H9 (cell line): Measurements from ENCODE around the gene MMP24OS. TPM values are rescaled to one million over a fixed set of nuclear protein-coding genes. Genes with fewer than 3 reads are reported as not detected.

Experiments used
- DNase-seq: peaks from one replicate; pipeline ENCODE4 v3.0.0-alpha.2; 2017
- H2AFZ ChIP-seq: one replicate; pipeline ENCODE4 v1.6.1; 2013; ENCODE audit warnings: mild to moderate bottlenecking, low read length, control low read depth, moderate library complexity
- H2AK5ac ChIP-seq: 2 replicates; pipeline ENCODE4 v1.6.1; 2013; ENCODE audit warnings: low read length, control low read depth, mixed read lengths; ENCODE audit not compliant: insufficient read length
- H2BK120ac ChIP-seq: one replicate; pipeline ENCODE4 v1.6.1; 2013; ENCODE audit warnings: low read depth, mild to moderate bottlenecking, low read length, control low read depth, inconsistent platforms; ENCODE audit not compliant: poor library complexity, severe bottlenecking
- H2BK12ac ChIP-seq: 2 replicates; pipeline ENCODE4 v1.6.1; 2013; ENCODE audit warnings: low read length, control low read depth, mixed read lengths, low read depth; ENCODE audit not compliant: insufficient read length
- H2BK15ac ChIP-seq: 2 replicates; pipeline ENCODE4 v1.6.1; 2013; ENCODE audit warnings: low read depth, low read length, control low read depth
- H2BK20ac ChIP-seq: one replicate; pipeline ENCODE4 v1.6.1; 2013; ENCODE audit warnings: low read depth, mild to moderate bottlenecking, low read length, control low read depth, inconsistent platforms; ENCODE audit not compliant: poor library complexity, severe bottlenecking
- H2BK5ac ChIP-seq: 2 replicates; pipeline ENCODE4 v1.6.1; 2013; ENCODE audit warnings: low read length, control low read depth, mixed read lengths; ENCODE audit not compliant: insufficient read length
- H3K14ac ChIP-seq: 2 replicates; pipeline ENCODE4 v1.6.1; 2013; ENCODE audit warnings: low read length, control low read depth; ENCODE audit not compliant: insufficient read depth
- H3K18ac ChIP-seq: 2 replicates; pipeline ENCODE4 v1.6.1; 2013; ENCODE audit warnings: low read depth, mild to moderate bottlenecking, mixed read lengths, low read length, control low read depth; ENCODE audit not compliant: insufficient read length
- H3K23ac ChIP-seq: 2 replicates; pipeline ENCODE4 v1.6.1; 2013; ENCODE audit warnings: low read length, control low read depth, mixed read lengths, low read depth; ENCODE audit not compliant: insufficient read length
- H3K23me2 ChIP-seq: 2 replicates; pipeline ENCODE4 v1.6.1; 2013; ENCODE audit warnings: low read depth, mild to moderate bottlenecking, mixed read lengths, low read length, control low read depth; ENCODE audit not compliant: insufficient read length, poor library complexity, severe bottlenecking
- H3K27ac ChIP-seq: 2 replicates; pipeline ENCODE4 v1.5.1; 2013; ENCODE audit warnings: low read length, control low read depth, mixed read lengths, low read depth; ENCODE audit not compliant: insufficient read length
- H3K27me3 ChIP-seq: 2 replicates; pipeline ENCODE4 v1.6.1; 2013; ENCODE audit warnings: low read length, control low read depth, inconsistent platforms; ENCODE audit not compliant: insufficient read depth
- H3K4ac ChIP-seq: 2 replicates; pipeline ENCODE4 v1.6.1; 2013; ENCODE audit warnings: low read depth, mild to moderate bottlenecking, control low read depth, inconsistent platforms, low read length, moderate library complexity
- H3K4me1 ChIP-seq: 2 replicates; pipeline ENCODE4 v1.6.1; 2013; ENCODE audit warnings: low read length, control low read depth, inconsistent platforms; ENCODE audit not compliant: insufficient read depth
- H3K4me2 ChIP-seq: 2 replicates; pipeline ENCODE4 v1.6.1; 2013; ENCODE audit warnings: low read length, control low read depth, mixed read lengths; ENCODE audit not compliant: insufficient read length, insufficient read depth
- H3K56ac ChIP-seq: 2 replicates; pipeline ENCODE4 v1.6.1; 2013; ENCODE audit warnings: low read depth, mild to moderate bottlenecking, mixed read lengths, low read length, control low read depth; ENCODE audit not compliant: insufficient read length
- H3K79me1 ChIP-seq: 2 replicates; pipeline ENCODE4 v1.6.1; 2013; ENCODE audit warnings: low read depth, mild to moderate bottlenecking, moderate library complexity, low read length, control low read depth, inconsistent platforms; ENCODE audit not compliant: insufficient read depth, poor library complexity, severe bottlenecking
- H3K79me2 ChIP-seq: 2 replicates; pipeline ENCODE4 v1.6.1; 2013; ENCODE audit warnings: low read length, control low read depth, inconsistent platforms; ENCODE audit not compliant: insufficient read depth
- H3K9ac ChIP-seq: 2 replicates; pipeline ENCODE4 v1.6.1; 2013; ENCODE audit warnings: low read length, control low read depth, mixed read lengths; ENCODE audit not compliant: insufficient read length; ENCODE audit errors: extremely low read depth
- H3K9me3 ChIP-seq: one replicate; pipeline ENCODE4 v1.6.1; 2013; ENCODE audit warnings: low read depth, low read length, inconsistent platforms; ENCODE audit not compliant: control insufficient read depth
- H3T11ph ChIP-seq: one replicate; pipeline ENCODE4 v1.6.1; 2013; ENCODE audit warnings: mild to moderate bottlenecking, low read length, control low read depth, inconsistent platforms
- H4K20me1 ChIP-seq: one replicate; pipeline ENCODE4 v1.6.1; 2013; ENCODE audit not compliant: control insufficient read depth, insufficient read length, insufficient read depth
- H4K5ac ChIP-seq: 2 replicates; pipeline ENCODE4 v1.6.1; 2013; ENCODE audit warnings: low read depth, mild to moderate bottlenecking, mixed read lengths, low read length, control low read depth; ENCODE audit not compliant: insufficient read length
- H4K8ac ChIP-seq: replicated peaks from 2 replicates; pipeline ENCODE4 v1.6.1; 2013; ENCODE audit warnings: low read length, control low read depth, mixed read lengths, low read depth; ENCODE audit not compliant: insufficient read length
- H4K91ac ChIP-seq: 2 replicates; pipeline ENCODE4 v1.6.1; 2013; ENCODE audit warnings: low read depth, mild to moderate bottlenecking, moderate library complexity, mixed read lengths, low read length, control low read depth; ENCODE audit not compliant: insufficient read length
- H3K27ac Mint-ChIP-seq, 3 experiments: 2 replicates in 2 of 3; 3 replicates in 1 of 3; pipeline ENCODE4 v1.8.0; 2020 to 2021; ENCODE audit warnings: mixed read lengths in 3 of 3, mild to moderate bottlenecking in 1 of 3, moderate library complexity in 1 of 3
- H3K27me3 Mint-ChIP-seq: 2 replicates; pipeline ENCODE4 v1.8.0; 2021; ENCODE audit warnings: low read depth, mild to moderate bottlenecking, moderate library complexity, mixed read lengths
- H3K36me3 Mint-ChIP-seq, 3 experiments: 2 replicates in 2 of 3; 3 replicates in 1 of 3; pipeline ENCODE4 v1.8.0; 2020 to 2021; ENCODE audit warnings: low read depth in 3 of 3, mixed read lengths in 3 of 3; ENCODE audit not compliant: insufficient read depth in 1 of 3
- H3K4me1 Mint-ChIP-seq, 2 experiments: 2 replicates each; pipeline ENCODE4 v1.8.0; 2020; ENCODE audit warnings: mixed read lengths in 2 of 2
- H3K4me3 Mint-ChIP-seq, 2 experiments: 2 replicates in 1 of 2; 3 replicates in 1 of 2; pipeline ENCODE4 v1.8.0; 2020 to 2021; ENCODE audit warnings: mild to moderate bottlenecking in 2 of 2, mixed read lengths in 2 of 2, moderate library complexity in 1 of 2
- H3K9me3 Mint-ChIP-seq, 2 experiments: 2 replicates in 1 of 2; 3 replicates in 1 of 2; pipeline ENCODE4 v1.8.0; 2020; ENCODE audit warnings: mild to moderate bottlenecking in 2 of 2, mixed read lengths in 2 of 2, moderate library complexity in 1 of 2
- CTCF ChIP-seq: fragments of 200-600 bp; sonication (generic); conservative IDR thresholded peaks from 3 replicates; pipeline ENCODE4 v1.8.0; 2021; ENCODE audit warnings: antibody characterized with exemption, mild to moderate bottlenecking
- WGBS: extraction: QIAGEN DNeasy Blood & Tissue Kit; methylation state at CpG from one replicate; pipeline ENCODE4 v1.1.7; 2013; ENCODE audit warnings: missing lambda C conversion rate, low lambda C conversion rate, mixed read lengths; ENCODE audit not compliant: insufficient read length; ENCODE audit errors: extremely low coverage; 5-methylcytosine and 5-hydroxymethylcytosine counted together
- total RNA-seq: library from RNA; stranded (reverse); gene quantifications from 2 replicates; pipeline ENCODE4 v1.2.1, GENCODE V29; 2021

The MMP24OS gene
- total RNA-seq, 1 experiment from 2014 or later, result 43.8 TPM

GRCh38 chr20:35293303-35294292 lies 15.7 kb upstream of the MMP24OS start:
- H3K4me1 ChIP-seq, result no peaks in the 10 kb centered on the region; the same call in 1 of the 2 replicates
- H4K5ac ChIP-seq, result no peak overlapping the region
- DNase-seq, result no peak
- no peak overlapping the region for H3K56ac ChIP-seq
- no peak overlapping the region for H3K4ac ChIP-seq
- Mint-ChIP-seq H3K27me3 (peaks cover 12% of the 10 kb centered on the region), H3K36me3 (no peaks in the 10 kb centered on the region; a peak in 1 of 7 replicates), H3K27ac (no peak overlapping the region), H3K4me1 (peaks cover 3 to 4% of the 10 kb centered on the region in 2 experiments; a peak in 2 of 4 replicates), H3K4me3 (no peak overlapping the region), H3K9me3 (no peaks in the 10 kb centered on the region)
- no peak overlapping the region for H2AK5ac ChIP-seq
- H3K79me2 ChIP-seq, result no peaks in the 10 kb centered on the region
- H3K9me3 ChIP-seq, result no peaks in the 10 kb centered on the region
- TF ChIP-seq CTCF, result no peak
- no peak overlapping the region for H2BK15ac ChIP-seq
- no peak overlapping the region for H2AFZ ChIP-seq
- H3K23me2 ChIP-seq, result no peaks in the 10 kb centered on the region
- no peak overlapping the region for H2BK5ac ChIP-seq
- H2BK120ac ChIP-seq, result no peak overlapping the region
- no peak overlapping the region for H3T11ph ChIP-seq
- H4K91ac ChIP-seq, result no peak overlapping the region
- no peak overlapping the region for H3K23ac ChIP-seq
- H3K9ac ChIP-seq, result no peak overlapping the region
- no peak overlapping the region for H3K4me2 ChIP-seq
- H4K8ac ChIP-seq, result no peak overlapping the region
- H2BK12ac ChIP-seq, result no peak overlapping the region
- H3K27me3 ChIP-seq, result no peaks in the 10 kb centered on the region
- H3K27ac ChIP-seq, result no peak overlapping the region
- no peak overlapping the region for H3K18ac ChIP-seq
- no CpG with 5 or more reads among the region's 19 CpGs for WGBS
- no peak overlapping the region for H3K14ac ChIP-seq
- no peak overlapping the region for H2BK20ac ChIP-seq
- H4K20me1 ChIP-seq, result no peaks in the 10 kb centered on the region
- no peaks in the 10 kb centered on the region for H3K79me1 ChIP-seq
